Epidermal melanocyte (primary cell): ENCODE results near the gene GRM8.

ENCODE experiments used
- DNase-seq: peaks from one replicate; pipeline ENCODE4 v3.0.0; 2011; ENCODE audit warnings: low spot score; ENCODE audit not compliant: insufficient read length

Gene GRM8

GRCh38 chr7:127231415-127231814 is 21.3 kb downstream of the GRM8 start:
- DNase-seq: no peak

- DNase-seq: no peak
Measured at GRCh38 chr7:127230192-127230925, 22.4 kb downstream of the GRM8 start.

- DNase-seq: no peak
Measured at GRCh38 chr7:127226685-127227374, 25.9 kb downstream of the GRM8 start.

GRCh38 chr7:127221731-127222130 is 31.0 kb downstream of the GRM8 start:
- no peak for DNase-seq

- no peak for DNase-seq
Measured at GRCh38 chr7:127214956-127215718, 37.6 kb downstream of the GRM8 start.

GRCh38 chr7:127209886-127210285 is 42.9 kb downstream of the GRM8 start:
- DNase-seq: no peak

GRCh38 chr7:127208860-127209259 is 43.9 kb downstream of the GRM8 start:
- DNase-seq: no peak

- DNase-seq: no peak
Measured at GRCh38 chr7:127208351-127208750, 44.4 kb downstream of the GRM8 start.

- DNase-seq: no peak
Measured at GRCh38 chr7:127207806-127208205, 44.9 kb downstream of the GRM8 start.

GRCh38 chr7:127207230-127207629 is 45.5 kb downstream of the GRM8 start:
- no peak for DNase-seq

- DNase-seq: no peak
Measured at GRCh38 chr7:127194571-127194970, 58.2 kb downstream of the GRM8 start.

- DNase-seq: no peak
Measured at GRCh38 chr7:127189886-127190285, 62.9 kb downstream of the GRM8 start.

GRCh38 chr7:127189074-127189473 is 63.7 kb downstream of the GRM8 start:
- no peak for DNase-seq

- DNase-seq: no peak
Measured at GRCh38 chr7:127187740-127188139, 65.0 kb downstream of the GRM8 start.

GRCh38 chr7:127186686-127187085 is 66.1 kb downstream of the GRM8 start:
- DNase-seq: no peak

GRCh38 chr7:127177156-127177555 is 75.6 kb downstream of the GRM8 start:
- no peak for DNase-seq

- DNase-seq: no peak
Measured at GRCh38 chr7:127162366-127162765, 90.4 kb downstream of the GRM8 start.

- DNase-seq: no peak
Measured at GRCh38 chr7:127158659-127159058, 94.1 kb downstream of the GRM8 start.

GRCh38 chr7:127154958-127155357 is 97.8 kb downstream of the GRM8 start:
- DNase-seq: no peak

- DNase-seq: no peak
Measured at GRCh38 chr7:127154101-127154500, 98.6 kb downstream of the GRM8 start.

GRCh38 chr7:127153315-127153714 is 99.4 kb downstream of the GRM8 start:
- DNase-seq: no peak

GRCh38 chr7:127152423-127152822 is 100.3 kb downstream of the GRM8 start:
- no peak for DNase-seq
